ENCODE data around the gene CTXND1.

Gene CTXND1

DNA sequence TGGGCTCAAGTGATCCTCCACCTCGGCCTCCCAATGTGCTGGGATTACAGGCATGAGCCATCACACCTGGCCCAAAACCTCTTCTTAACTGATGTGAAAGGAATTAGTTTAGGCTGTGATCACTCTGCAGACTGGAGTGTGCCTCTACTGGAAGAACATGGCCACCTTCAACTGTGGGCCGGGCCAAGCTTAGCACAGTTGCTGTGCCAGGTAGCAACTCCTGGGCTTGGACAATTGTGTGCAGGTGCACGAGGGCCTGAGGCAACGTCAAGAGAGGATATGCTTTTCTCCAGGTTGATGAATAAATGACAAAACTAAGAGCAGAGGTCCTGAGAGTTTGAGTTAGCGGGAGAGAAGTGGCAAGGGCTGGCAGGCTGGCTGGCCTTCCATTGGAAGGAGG is 92.7 kb downstream of the CTXND1 start:
- TF ChIP-seq POLR2AphosphoS5 (IDR thresholded peaks at IDR 0.05; ENCODE audit: low read depth, low read length) (no peak), SIN3A (IDR thresholded peaks at IDR 0.05; ENCODE audit: borderline replicate concordance, insufficient read depth, low read length) (no peak), FOXP2 (optimal IDR thresholded peaks at IDR 0.05; ENCODE audit: borderline replicate concordance, extremely low read depth, extremely low read length, insufficient read depth) (no peak)
- TF ChIP-seq, protein P1, sequence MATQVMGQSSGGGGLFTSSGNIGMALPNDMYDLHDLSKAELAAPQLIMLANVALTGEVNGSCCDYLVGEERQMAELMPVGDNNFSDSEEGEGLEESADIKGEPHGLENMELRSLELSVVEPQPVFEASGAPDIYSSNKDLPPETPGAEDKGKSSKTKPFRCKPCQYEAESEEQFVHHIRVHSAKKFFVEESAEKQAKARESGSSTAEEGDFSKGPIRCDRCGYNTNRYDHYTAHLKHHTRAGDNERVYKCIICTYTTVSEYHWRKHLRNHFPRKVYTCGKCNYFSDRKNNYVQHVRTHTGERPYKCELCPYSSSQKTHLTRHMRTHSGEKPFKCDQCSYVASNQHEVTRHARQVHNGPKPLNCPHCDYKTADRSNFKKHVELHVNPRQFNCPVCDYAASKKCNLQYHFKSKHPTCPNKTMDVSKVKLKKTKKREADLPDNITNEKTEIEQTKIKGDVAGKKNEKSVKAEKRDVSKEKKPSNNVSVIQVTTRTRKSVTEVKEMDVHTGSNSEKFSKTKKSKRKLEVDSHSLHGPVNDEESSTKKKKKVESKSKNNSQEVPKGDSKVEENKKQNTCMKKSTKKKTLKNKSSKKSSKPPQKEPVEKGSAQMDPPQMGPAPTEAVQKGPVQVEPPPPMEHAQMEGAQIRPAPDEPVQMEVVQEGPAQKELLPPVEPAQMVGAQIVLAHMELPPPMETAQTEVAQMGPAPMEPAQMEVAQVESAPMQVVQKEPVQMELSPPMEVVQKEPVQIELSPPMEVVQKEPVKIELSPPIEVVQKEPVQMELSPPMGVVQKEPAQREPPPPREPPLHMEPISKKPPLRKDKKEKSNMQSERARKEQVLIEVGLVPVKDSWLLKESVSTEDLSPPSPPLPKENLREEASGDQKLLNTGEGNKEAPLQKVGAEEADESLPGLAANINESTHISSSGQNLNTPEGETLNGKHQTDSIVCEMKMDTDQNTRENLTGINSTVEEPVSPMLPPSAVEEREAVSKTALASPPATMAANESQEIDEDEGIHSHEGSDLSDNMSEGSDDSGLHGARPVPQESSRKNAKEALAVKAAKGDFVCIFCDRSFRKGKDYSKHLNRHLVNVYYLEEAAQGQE (IDR thresholded peaks at IDR 0.05; ENCODE audit: insufficient read depth in 1 of 2, low read depth in 2 of 2, low read length in 2 of 2): no peak

DNA sequence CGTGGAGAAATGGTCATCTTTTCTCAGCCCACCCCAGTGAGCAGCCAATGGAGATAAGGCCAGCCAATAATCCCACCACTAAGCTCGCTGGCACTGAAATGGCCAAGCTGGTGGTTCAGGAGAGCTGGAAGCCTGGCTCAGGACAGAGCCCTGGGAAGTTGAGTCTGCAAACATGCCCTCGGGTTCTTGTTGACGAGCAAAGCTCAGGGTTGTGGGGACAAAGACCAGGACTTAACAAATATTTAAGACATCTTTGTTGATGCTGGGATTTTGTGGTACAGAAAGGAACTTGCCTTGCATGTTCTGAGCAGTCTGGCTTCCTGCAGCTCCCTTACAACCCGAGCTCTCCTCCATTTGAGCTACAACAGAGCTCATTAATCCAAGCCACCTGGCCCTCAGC is 94.8 kb downstream of the CTXND1 start:
- no peak for TF ChIP-seq FOXP2 (optimal IDR thresholded peaks at IDR 0.05; ENCODE audit: borderline replicate concordance, extremely low read depth, extremely low read length, insufficient read depth)
- no peak for TF ChIP-seq TAF1 (IDR thresholded peaks at IDR 0.05; ENCODE audit: borderline replicate concordance, insufficient read depth, low read length)
- TF ChIP-seq POLR2AphosphoS5 (IDR thresholded peaks at IDR 0.05; ENCODE audit: low read depth, low read length): no peak
- TF ChIP-seq SIN3A (IDR thresholded peaks at IDR 0.05; ENCODE audit: borderline replicate concordance, insufficient read depth, low read length): no peak
- TF ChIP-seq, protein P1 (IDR thresholded peaks at IDR 0.05; ENCODE audit: insufficient read depth in 1 of 2, low read depth in 2 of 2, low read length in 2 of 2): no peak

DNA sequence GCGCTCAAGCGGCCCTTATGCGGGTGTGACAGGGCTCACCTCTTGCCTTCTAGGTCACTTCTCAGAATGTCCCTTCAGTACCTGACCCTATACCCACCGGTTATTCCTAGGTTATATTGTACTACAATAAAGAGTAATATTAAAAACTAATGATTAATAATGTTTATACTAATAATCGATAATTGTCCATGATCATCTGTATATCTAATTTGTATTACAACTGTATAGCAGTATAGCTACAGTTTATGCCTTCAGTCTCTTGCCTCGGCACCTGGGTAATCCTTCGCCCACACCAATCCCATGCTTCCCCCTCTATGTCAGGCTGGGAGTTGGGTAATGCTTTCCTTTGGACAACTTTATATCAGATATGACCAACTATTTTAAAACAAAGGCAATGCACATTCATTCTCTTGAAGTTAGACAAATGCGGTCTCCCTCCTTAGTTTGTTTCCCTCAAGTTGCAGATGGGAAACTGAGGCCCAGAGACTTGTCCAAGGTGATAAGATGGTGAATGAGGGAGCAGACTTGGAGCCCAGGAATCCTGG is 95.8 kb downstream of the CTXND1 start:
- TF ChIP-seq SIN3A (IDR thresholded peaks at IDR 0.05; ENCODE audit: borderline replicate concordance, insufficient read depth, low read length) (no peak), TAF1 (IDR thresholded peaks at IDR 0.05; ENCODE audit: borderline replicate concordance, insufficient read depth, low read length) (no peak), FOXP2 (optimal IDR thresholded peaks at IDR 0.05; ENCODE audit: borderline replicate concordance, extremely low read depth, extremely low read length, insufficient read depth) (no peak), POLR2AphosphoS5 (IDR thresholded peaks at IDR 0.05; ENCODE audit: low read depth, low read length) (no peak)
- TF ChIP-seq, protein P1 (IDR thresholded peaks at IDR 0.05; ENCODE audit: insufficient read depth in 1 of 2, low read depth in 2 of 2, low read length in 2 of 2): no peak

DNA sequence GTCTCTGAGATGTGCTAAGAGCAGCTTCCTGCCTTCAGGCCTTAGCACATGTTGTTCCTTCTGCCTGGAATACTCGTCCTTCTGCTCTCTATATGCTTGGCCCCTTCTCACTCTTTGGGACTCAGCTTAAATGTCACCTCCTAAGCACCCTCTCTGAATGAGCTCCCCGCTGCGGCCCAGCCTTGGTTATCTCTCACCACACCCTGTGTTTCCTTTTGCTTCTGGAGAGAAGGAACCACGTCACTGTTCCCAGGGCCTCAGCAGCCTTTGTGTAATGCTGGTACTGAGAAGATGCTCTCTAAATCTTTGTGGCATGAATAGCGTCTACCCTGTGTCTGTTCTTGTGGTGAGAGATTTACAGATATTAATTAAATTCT is 97.0 kb downstream of the CTXND1 start:
- TF ChIP-seq FOXP2 (optimal IDR thresholded peaks at IDR 0.05; ENCODE audit: borderline replicate concordance, extremely low read depth, extremely low read length, insufficient read depth): no peak
- no peak for TF ChIP-seq SIN3A (IDR thresholded peaks at IDR 0.05; ENCODE audit: borderline replicate concordance, insufficient read depth, low read length)
- TF ChIP-seq TAF1 (IDR thresholded peaks at IDR 0.05; ENCODE audit: borderline replicate concordance, insufficient read depth, low read length): no peak

DNA sequence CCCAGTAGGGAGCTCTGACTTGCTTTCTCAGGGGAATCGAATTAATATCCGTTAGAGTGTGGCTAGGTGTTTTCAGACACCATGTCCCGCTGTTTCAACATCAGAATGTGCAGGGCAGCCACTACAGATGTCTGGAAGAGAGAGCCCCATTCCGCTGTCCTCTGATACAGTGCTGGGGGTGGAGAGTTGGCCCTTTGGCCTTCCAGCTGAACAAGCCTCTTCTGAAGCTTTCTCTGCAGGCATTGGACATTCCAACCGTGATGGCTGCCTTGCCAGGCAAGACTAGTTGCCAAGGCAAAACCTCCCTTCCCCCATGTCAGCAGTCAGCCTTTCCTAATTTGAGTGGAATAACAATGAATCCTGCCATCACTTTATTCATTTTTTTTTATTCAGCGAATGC is 97.7 kb downstream of the CTXND1 start:
- TF ChIP-seq POLR2AphosphoS5 (IDR thresholded peaks at IDR 0.05; ENCODE audit: low read depth, low read length): no peak
- no peak for TF ChIP-seq FOXP2 (optimal IDR thresholded peaks at IDR 0.05; ENCODE audit: borderline replicate concordance, extremely low read depth, extremely low read length, insufficient read depth)
- TF ChIP-seq SIN3A (IDR thresholded peaks at IDR 0.05; ENCODE audit: borderline replicate concordance, insufficient read depth, low read length): no peak
- TF ChIP-seq TAF1 (IDR thresholded peaks at IDR 0.05; ENCODE audit: borderline replicate concordance, insufficient read depth, low read length): no peak
- TF ChIP-seq, protein P1 (IDR thresholded peaks at IDR 0.05; ENCODE audit: insufficient read depth in 1 of 2, low read depth in 2 of 2, low read length in 2 of 2): no peak

All from PFSK-1 (cell line).